SH-SY5Y (cell line): ENCODE data around the gene RGMB.

ENCODE experiments used
- GATA2 ChIP-seq: IDR thresholded peaks from 2 replicates; pipeline ENCODE4 v1.6.1; 2011; ENCODE audit warnings: mild to moderate bottlenecking, low read depth, low read length
- GATA3 ChIP-seq: IDR thresholded peaks from 2 replicates; pipeline ENCODE4 v1.6.1; 2011; ENCODE audit warnings: low read depth, mild to moderate bottlenecking, low read length, moderate library complexity

RGMB gene

GRCh38 chr5:98827588-98828284 lies 54.3 kb downstream of the RGMB start:
- TF ChIP-seq GATA3 (no peak), GATA2 (no peak)

- TF ChIP-seq GATA2 (no peak), GATA3 (no peak)
Observed at GRCh38 chr5:98836175-98836574, 62.7 kb downstream of the RGMB start.

DNA sequence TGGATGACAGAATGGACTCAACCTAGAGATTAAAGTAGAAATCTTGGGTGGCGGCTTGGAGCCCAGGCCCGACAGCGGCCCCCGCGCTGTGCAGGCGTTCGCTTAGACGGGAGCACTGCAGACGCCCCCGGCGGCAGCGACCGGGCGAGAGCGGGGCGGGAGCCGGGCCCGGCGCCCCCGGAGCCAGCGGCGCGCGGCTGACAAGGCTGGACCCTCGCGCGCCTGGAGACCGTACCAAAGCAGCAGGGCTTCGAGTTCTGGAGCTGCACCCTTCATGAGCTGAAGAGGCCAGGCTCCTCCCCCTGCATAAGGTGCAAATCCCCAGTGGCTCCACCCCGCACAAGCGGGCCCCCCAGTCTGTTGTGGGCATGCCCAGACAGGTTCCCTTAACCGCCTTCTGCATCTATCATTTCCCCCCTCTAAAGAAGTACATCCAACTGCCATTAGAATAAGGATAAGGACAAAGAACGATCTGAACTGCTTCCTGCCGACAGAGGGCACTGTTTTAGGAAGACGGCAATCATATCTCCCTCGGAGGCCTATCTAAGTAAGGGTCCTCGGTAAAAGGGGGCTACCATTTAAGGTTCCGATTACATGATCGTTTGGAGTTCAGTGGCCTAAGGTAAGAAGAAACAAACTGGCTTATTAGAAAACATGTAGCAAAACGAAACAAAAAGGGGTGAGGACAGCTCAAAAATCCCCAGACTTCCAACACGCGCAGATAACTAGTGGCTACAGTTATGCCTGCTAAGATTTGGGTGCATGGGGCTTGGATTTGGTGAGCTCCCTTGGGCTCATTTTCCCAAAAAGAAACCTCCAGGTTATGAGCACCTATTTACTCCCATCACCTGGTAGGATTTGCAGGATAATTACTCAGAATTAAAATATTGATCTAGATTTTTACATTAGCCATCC lies 66.3 kb downstream of the RGMB start:
- no peak for TF ChIP-seq GATA2

- TF ChIP-seq GATA3, result no peak
- TF ChIP-seq GATA2, result no peak
Observed at GRCh38 chr5:98840946-98841345, 67.5 kb downstream of the RGMB start.

- TF ChIP-seq GATA2, result no peak
- TF ChIP-seq GATA3, result no peak
Observed at GRCh38 chr5:98843481-98843880, 70.0 kb downstream of the RGMB start.

GRCh38 chr5:98844865-98845264 lies 71.4 kb downstream of the RGMB start:
- no peak for TF ChIP-seq GATA3
- no peak for TF ChIP-seq GATA2

DNA sequence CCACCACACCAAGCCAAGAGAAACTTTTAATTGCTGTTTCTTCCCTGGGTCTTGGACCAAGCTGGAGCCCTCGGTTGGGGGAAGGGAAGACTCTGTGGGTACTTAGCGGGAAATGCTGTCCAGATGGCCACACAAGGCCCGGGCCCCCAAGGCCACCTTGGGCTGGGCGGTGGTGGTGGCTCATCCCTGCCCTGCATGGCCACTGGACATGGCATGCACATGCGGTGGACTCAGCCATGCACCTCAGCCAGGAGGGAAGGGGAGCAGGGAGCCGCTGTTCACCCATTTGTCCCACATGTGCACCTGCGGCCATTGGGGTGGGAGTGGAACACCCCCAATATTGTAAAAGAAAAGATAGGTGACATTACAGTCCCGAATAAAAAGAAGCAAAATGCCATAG lies 72.4 kb downstream of the RGMB start:
- TF ChIP-seq GATA3, result no peak
- TF ChIP-seq GATA2, result no peak
